ENCODE results near the gene CAMKK2. TPM values are rescaled to one million over a fixed set of nuclear protein-coding genes. Genes with fewer than 3 reads are reported as not detected.
"Not testable (repeated sequence)": the region's sequence is repeated elsewhere in the genome, so short reads cannot be mapped to it uniquely, and the experiment has no call there.

The CAMKK2 gene
- total and polyA plus RNA-seq, 10 donors = 13.6 to 90.1 (median 63.3) TPM

DNA sequence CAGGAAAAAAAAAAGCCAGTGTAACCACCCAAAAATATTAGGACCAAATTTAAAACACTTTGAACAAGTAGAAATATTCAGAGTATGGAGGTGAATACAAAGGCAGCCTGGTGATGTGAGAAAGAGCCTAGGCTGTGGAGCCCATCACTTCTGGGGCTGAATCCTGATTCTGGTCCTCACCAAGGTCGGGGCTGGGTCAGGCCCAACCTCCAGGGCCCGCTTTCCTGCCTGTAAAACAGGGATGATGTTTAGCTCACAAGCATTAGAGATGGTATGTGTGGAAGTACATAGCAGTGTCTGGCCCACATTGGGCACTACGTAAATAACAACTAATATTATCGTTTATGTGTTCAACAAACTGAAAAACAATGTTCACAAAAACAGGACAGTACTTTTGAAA, 7.8 kb upstream of the CAMKK2 start:
- no peak for DNase-seq
- H3K4me1 ChIP-seq = peaks cover 0 to 50% (median 19%) of the 10 kb centered on the region in 6 donors
- H3K27ac ChIP-seq = no peak overlapping the region
- intact Hi-C loops (cut with DNase I; ENCODE audit: low total_unique reads) = no loop called here
- H3K9me3 ChIP-seq = no peaks in the 10 kb centered on the region
- 85 to 97% (median 89%) methylated on average over 4 of the region's 4 CpGs for whole genome bisulfite sequencing, 5 donors
- H3K27me3 ChIP-seq (replicated peaks in 1 of 7) = no peaks in the 10 kb centered on the region
- H3K4me3 ChIP-seq = no peak overlapping the region
- peaks cover 1 to 22% (median 19%) of the 10 kb centered on the region in 6 donors for H3K36me3 ChIP-seq
- TF ChIP-seq POLR2AphosphoS5 (IDR thresholded peaks at IDR 0.05) (no peak), POLR2A (IDR thresholded peaks at IDR 0.05) (no peak)
- TF ChIP-seq, protein P1, sequence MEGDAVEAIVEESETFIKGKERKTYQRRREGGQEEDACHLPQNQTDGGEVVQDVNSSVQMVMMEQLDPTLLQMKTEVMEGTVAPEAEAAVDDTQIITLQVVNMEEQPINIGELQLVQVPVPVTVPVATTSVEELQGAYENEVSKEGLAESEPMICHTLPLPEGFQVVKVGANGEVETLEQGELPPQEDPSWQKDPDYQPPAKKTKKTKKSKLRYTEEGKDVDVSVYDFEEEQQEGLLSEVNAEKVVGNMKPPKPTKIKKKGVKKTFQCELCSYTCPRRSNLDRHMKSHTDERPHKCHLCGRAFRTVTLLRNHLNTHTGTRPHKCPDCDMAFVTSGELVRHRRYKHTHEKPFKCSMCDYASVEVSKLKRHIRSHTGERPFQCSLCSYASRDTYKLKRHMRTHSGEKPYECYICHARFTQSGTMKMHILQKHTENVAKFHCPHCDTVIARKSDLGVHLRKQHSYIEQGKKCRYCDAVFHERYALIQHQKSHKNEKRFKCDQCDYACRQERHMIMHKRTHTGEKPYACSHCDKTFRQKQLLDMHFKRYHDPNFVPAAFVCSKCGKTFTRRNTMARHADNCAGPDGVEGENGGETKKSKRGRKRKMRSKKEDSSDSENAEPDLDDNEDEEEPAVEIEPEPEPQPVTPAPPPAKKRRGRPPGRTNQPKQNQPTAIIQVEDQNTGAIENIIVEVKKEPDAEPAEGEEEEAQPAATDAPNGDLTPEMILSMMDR (IDR thresholded peaks at IDR 0.05 in 8 of 11, conservative IDR thresholded peaks at IDR 0.05 in 3 of 11) = no peak

- no peak for DNase-seq
- H3K27ac ChIP-seq = peak overlapping the region in 7 of 8 donors; percentile 48 to 89 (median 69)
- H3K4me3 ChIP-seq = peak overlapping the region in 1 of 8 donors; percentile 21
- no peaks in the 10 kb centered on the region for H3K36me3 ChIP-seq
- H3K9me3 ChIP-seq = no peaks in the 10 kb centered on the region
- 26 to 57% (median 42%) methylated on average over 4 of the region's 4 CpGs for WGBS, 5 donors
- peaks cover 9 to 68% (median 30%) of the 10 kb centered on the region in 6 donors for H3K4me1 ChIP-seq
- TF ChIP-seq, protein P1 (IDR thresholded peaks at IDR 0.05 in 8 of 11, conservative IDR thresholded peaks at IDR 0.05 in 3 of 11) = no peak
- TF ChIP-seq POLR2A (IDR thresholded peaks at IDR 0.05) = no peak
- no peak for TF ChIP-seq POLR2AphosphoS5 (IDR thresholded peaks at IDR 0.05)
- intact Hi-C loops (cut with DNase I; ENCODE audit: low total_unique reads) = no loop called here
- no peaks in the 10 kb centered on the region for H3K27me3 ChIP-seq (replicated peaks in 1 of 7)
Measured at GRCh38 chr12:121301876-121302275, 5.4 kb upstream of the CAMKK2 start.

DNA sequence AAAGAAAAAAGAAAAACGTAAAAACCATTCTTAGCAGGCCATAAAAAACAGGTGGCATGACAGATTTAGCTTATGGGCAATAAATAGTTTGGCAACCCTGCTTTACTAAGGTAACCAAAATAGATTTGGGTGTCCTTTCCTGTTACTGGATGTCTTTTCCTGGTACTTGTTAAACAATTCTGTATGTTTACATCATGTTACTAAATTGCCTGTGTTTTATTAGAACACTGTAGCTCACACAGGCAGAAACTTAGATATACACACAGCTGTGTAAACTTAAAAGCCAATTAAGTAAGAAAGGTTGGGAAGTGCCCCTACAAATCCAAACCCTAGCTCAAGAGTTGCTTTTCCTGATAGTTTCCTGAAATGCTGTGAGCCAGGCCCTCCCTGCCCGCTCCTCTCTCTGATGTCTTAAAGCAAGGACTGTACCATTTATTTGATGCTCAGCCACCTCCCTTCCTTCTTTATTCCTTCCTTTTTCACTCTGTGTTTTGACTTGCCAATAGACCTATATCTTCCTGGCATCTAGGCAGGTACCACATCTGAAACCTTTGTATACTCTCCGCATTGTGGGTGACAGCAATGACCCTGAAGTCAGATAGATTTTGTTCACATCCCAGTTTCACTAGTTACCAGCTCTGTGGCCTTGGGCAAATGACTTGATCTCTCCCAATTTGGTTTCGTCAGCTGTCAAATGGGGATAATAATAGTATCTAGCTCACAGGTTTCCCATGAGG, 3.7 kb upstream of the CAMKK2 start:
- H3K4me3 ChIP-seq = no peak overlapping the region
- H3K4me1 ChIP-seq = peaks cover 12 to 61% (median 27%) of the 10 kb centered on the region in 6 donors
- TF ChIP-seq POLR2AphosphoS5 (IDR thresholded peaks at IDR 0.05) (no peak), POLR2A (IDR thresholded peaks at IDR 0.05) (no peak)
- TF ChIP-seq, protein P1 (IDR thresholded peaks at IDR 0.05 in 8 of 11, conservative IDR thresholded peaks at IDR 0.05 in 3 of 11) = no peak
- peak overlapping the region in 4 of 8 donors; percentile 29 to 72 (median 53) for H3K27ac ChIP-seq
- no peak for DNase-seq
- no peaks in the 10 kb centered on the region for H3K27me3 ChIP-seq (replicated peaks in 1 of 7)
- WGBS, 5 donors = 67 to 80% (median 69%) methylated on average over 4 of the region's 4 CpGs
- no peaks in the 10 kb centered on the region for H3K9me3 ChIP-seq
- intact Hi-C loops (cut with DNase I; ENCODE audit: low total_unique reads) = no loop called here
- H3K36me3 ChIP-seq = no peaks in the 10 kb centered on the region

DNA sequence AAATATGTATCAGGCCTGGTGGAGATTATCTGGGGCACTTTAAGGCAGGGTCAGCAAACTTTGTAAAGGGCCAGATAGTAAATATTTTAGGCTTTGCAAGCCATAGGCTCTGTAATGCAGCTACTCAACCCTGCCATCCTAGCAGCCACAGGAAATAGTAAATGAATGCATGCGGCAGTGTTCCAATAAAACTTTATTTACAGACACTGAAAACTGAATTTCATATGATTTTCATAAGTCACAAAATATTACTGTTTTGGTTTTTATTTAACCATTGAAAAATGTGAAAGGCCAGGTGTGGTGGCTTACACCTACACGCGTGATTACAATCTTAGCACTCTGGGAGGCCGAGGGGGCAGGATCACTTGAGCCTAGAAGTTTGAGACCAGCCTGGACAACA, 3.2 kb upstream of the CAMKK2 start:
- DNase-seq = no peak
- Histone ChIP-seq H3K36me3 (no peaks in the 10 kb centered on the region), H3K4me1 (peaks cover 17 to 65% (median 33%) of the 10 kb centered on the region in 6 donors), H3K27me3 (replicated peaks in 1 of 7) (no peaks in the 10 kb centered on the region), H3K4me3 (no peak overlapping the region), H3K27ac (peak overlapping the region in 2 of 8 donors; percentile 43 to 72), H3K9me3 (no peaks in the 10 kb centered on the region)
- intact Hi-C loops (cut with DNase I; ENCODE audit: low total_unique reads) = no loop called here
- 89 to 95% (median 94%) methylated on average over 4 of the region's 4 CpGs for WGBS, 5 donors
- TF ChIP-seq, protein P1 (IDR thresholded peaks at IDR 0.05 in 8 of 11, conservative IDR thresholded peaks at IDR 0.05 in 3 of 11) = no peak
- TF ChIP-seq POLR2AphosphoS5 (IDR thresholded peaks at IDR 0.05) (no peak), POLR2A (IDR thresholded peaks at IDR 0.05) (no peak)

DNA sequence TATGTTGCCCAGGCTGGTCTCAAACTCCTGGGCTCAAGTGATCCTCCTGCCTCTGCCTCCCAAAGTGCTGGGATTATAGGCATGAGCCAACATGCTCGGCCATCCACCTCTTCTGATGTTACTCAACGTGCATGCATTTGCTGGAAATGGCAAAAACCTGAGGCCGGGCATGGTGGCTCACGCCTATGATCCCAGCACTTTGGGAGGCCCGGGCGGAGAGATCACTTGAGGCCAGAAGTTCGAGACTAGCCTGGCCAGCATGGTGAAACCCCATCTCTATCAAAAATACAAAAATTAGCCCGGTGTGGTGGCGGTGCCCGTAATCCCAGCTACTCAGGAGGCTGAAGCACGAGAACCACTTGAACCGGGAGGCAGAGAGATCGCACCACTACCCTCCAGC, 1.9 kb upstream of the CAMKK2 start:
- H3K36me3 ChIP-seq; H3K9me3 ChIP-seq; DNase-seq; H3K27me3 ChIP-seq (replicated peaks in 1 of 7); intact Hi-C loops (cut with DNase I; ENCODE audit: low total_unique reads); H3K4me3 ChIP-seq: not testable (repeated sequence)
- WGBS, 5 donors = 93 to 95% (median 94%) methylated on average over 13 of the region's 13 CpGs
- Histone ChIP-seq H3K27ac (peak overlapping the region in 1 of 8 donors; percentile 97), H3K4me1 (peaks cover 23 to 76% (median 43%) of the 10 kb centered on the region in 6 donors)
